Large intestine (tissue), 3 donors: ENCODE results near the gene NTRK3. TPM values are rescaled to one million over a fixed set of nuclear protein-coding genes. Genes with fewer than 3 reads are reported as not detected.
"Not testable (repeated sequence)": the region's sequence is repeated elsewhere in the genome, so short reads cannot be mapped to it uniquely, and the experiment has no call there.

ENCODE experiments used
- DNase-seq, 2 donors: peaks; one replicate each; pipeline versions ENCODE4 v3.0.0 to v3.0.0-alpha.2; 2013
- H3K27ac ChIP-seq: one replicate; pipeline ENCODE4 v1.5.1; 2013; ENCODE audit warnings: low read length
- H3K27me3 ChIP-seq: 2 replicates; pipeline ENCODE4 v1.6.1; 2013; ENCODE audit warnings: low read length; ENCODE audit not compliant: control insufficient read depth, insufficient read depth
- H3K36me3 ChIP-seq: 2 replicates; pipeline ENCODE4 v1.6.1; 2013; ENCODE audit warnings: low read length; ENCODE audit not compliant: control insufficient read depth, insufficient read depth
- H3K4me1 ChIP-seq: one replicate; pipeline ENCODE4 v1.6.1; 2013; ENCODE audit warnings: low read length; ENCODE audit not compliant: control insufficient read depth, insufficient read depth
- H3K4me3 ChIP-seq: one replicate; pipeline ENCODE4 v1.5.1; 2013; ENCODE audit warnings: low read length
- H3K9me3 ChIP-seq: one replicate; pipeline ENCODE4 v1.6.1; 2013; ENCODE audit warnings: mild to moderate bottlenecking, low read depth, low read length, moderate library complexity; ENCODE audit not compliant: control insufficient read depth
- WGBS: methylation state at CpG from one replicate; pipeline ENCODE4 v1.1.5; 2013; ENCODE audit warnings: low lambda C conversion rate; ENCODE audit not compliant: insufficient coverage; 5-methylcytosine and 5-hydroxymethylcytosine counted together
- polyA plus RNA-seq: library from polyadenylated mRNA; unstranded; fragments of 120-200 nt; gene quantifications from one replicate; pipeline ENCODE4 v1.2.1, GENCODE V29; 2013

The NTRK3 gene
- polyA plus RNA-seq, 1 donor: 3.1 TPM

DNA sequence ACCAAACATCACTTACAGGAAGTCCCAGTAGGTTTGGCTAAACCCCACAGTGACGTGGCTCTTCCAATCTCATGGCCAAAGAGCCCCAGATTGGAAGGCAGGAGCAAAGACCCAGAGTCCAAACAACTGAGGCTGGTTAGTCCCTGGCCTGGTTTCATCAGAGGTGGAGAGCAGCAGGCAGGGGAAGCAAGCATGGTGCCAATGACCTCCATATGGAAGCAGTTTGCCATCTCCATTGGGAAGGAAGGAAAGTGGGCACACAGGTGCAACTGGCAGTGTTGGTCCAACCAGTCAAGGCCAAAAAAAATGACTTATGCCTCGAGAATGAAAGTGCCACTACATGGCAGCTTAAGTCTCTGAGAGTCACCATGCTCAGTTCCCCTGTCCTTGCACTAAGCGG lies 175.9 kb downstream of the NTRK3 start:
- no peaks in the 10 kb centered on the region for H3K9me3 ChIP-seq
- H3K36me3 ChIP-seq: no peaks in the 10 kb centered on the region
- no peak overlapping the region for H3K27ac ChIP-seq
- WGBS: no CpG with 5 or more reads among the region's 3 CpGs
- no peak overlapping the region for H3K4me3 ChIP-seq
- no peak for DNase-seq
- H3K4me1 ChIP-seq: no peaks in the 10 kb centered on the region
- no peaks in the 10 kb centered on the region for H3K27me3 ChIP-seq

DNA sequence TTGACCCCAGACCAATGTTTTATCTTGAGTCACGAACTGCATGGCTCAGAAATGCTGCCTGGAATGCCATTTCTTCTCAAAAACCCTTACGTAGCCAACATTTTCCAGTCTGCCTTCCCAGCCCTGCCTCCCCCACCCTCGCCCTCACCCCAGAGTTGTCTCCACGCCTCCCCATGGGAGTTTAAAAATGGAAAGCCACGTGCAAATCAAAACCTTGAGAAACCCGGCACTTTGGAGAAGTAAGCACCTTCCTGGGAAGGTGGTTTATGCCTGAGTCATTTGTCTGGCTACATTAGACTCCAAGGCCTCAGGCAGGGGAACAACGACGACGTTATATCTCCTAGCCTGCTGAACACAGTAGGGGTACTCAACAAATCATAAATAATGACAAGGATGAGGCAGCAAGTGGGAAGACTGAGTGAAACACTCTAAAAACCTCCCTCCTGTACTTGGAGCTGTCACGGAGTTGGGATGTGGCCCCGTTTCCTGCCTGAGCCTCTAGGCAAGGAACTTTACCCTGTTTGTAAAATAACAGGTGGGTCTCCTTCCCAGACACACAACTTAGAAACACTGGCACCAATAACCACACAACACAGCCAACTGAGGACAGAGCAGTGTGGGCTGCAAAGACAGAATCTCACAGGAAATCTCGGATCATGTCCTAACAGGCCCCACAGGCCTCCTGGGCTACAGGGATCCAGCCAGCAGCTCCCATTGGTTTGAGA lies 179.1 kb downstream of the NTRK3 start:
- no peaks in the 10 kb centered on the region for H3K27me3 ChIP-seq
- no peaks in the 10 kb centered on the region for H3K36me3 ChIP-seq
- no peak overlapping the region for H3K4me3 ChIP-seq
- H3K4me1 ChIP-seq: no peaks in the 10 kb centered on the region
- 67% methylated on average over 1 of the region's 12 CpGs for WGBS
- DNase-seq: no peak
- H3K27ac ChIP-seq: no peak overlapping the region
- H3K9me3 ChIP-seq: no peaks in the 10 kb centered on the region

DNA sequence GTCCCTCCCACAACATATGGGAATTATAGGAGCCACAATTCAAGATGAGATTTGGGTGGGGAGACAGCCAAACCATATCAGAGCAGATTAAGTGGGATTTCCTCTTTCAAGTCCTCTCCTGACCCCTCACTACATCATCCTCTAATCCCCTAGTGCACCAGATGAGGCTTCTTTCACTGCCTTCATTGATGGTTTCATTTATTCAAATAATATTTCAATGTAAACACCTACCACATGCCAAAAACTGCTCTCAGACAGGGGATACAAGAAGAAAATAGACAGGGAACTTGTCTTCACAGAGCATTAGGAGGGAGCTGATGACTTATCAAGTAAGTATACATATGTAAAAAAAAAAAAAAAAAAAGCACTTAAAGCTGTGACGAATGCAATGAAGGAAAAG lies 180.2 kb downstream of the NTRK3 start:
- H3K27ac ChIP-seq: no peak overlapping the region
- no CpG with 5 or more reads among the region's 1 CpG for WGBS
- no peaks in the 10 kb centered on the region for H3K9me3 ChIP-seq

GRCh38 chr15:88075102-88075501 lies 181.4 kb downstream of the NTRK3 start:
- Histone ChIP-seq H3K4me1 (no peaks in the 10 kb centered on the region), H3K27me3 (no peaks in the 10 kb centered on the region), H3K36me3 (no peaks in the 10 kb centered on the region), H3K27ac (no peak overlapping the region), H3K4me3 (no peak overlapping the region), H3K9me3 (no peaks in the 10 kb centered on the region)
- WGBS: 100% methylated on average over 2 of the region's 6 CpGs
- no peak for DNase-seq

More for the DNA sequence above, 180.2 kb downstream of the NTRK3 start:
- H3K4me3 ChIP-seq: no peak overlapping the region
- DNase-seq: no peak
- H3K4me1 ChIP-seq: no peaks in the 10 kb centered on the region
- H3K36me3 ChIP-seq: no peaks in the 10 kb centered on the region
- no peaks in the 10 kb centered on the region for H3K27me3 ChIP-seq

- Histone ChIP-seq H3K9me3 (no peaks in the 10 kb centered on the region), H3K4me1 (no peaks in the 10 kb centered on the region), H3K27ac (no peak overlapping the region), H3K4me3 (no peak overlapping the region), H3K27me3 (no peaks in the 10 kb centered on the region), H3K36me3 (no peaks in the 10 kb centered on the region)
- DNase-seq: no peak
- WGBS: 100% methylated on average over 1 of the region's 5 CpGs
Measured at GRCh38 chr15:88074386-88074785, 182.2 kb downstream of the NTRK3 start.

DNA sequence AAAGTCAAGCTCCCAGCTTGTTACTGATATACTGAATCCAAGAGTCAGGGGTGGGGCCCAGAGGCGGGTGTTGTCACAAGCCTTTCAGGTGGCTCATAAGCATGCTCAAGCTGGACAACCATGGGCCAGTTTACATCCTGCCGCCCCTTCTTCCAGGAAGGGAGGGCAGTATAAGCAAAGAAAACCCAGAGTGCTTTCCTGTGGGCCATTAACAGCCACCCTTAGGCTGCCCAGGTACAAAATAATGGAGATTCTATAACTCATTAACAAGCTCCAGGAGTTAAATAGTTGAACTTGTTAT lies 183.2 kb downstream of the NTRK3 start:
- no peaks in the 10 kb centered on the region for H3K9me3 ChIP-seq
- no peaks in the 10 kb centered on the region for H3K4me1 ChIP-seq
- no peak overlapping the region for H3K4me3 ChIP-seq
- no CpG with 5 or more reads among the region's 2 CpGs for WGBS
- H3K36me3 ChIP-seq: no peaks in the 10 kb centered on the region
- H3K27me3 ChIP-seq: no peaks in the 10 kb centered on the region
- H3K27ac ChIP-seq: no peak overlapping the region
- peak in 1 of 2 donors; percentile 6 for DNase-seq

- H3K27ac ChIP-seq: no peak overlapping the region
- no CpG with 5 or more reads among the region's 6 CpGs for WGBS
- no peaks in the 10 kb centered on the region for H3K9me3 ChIP-seq
Measured at GRCh38 chr15:88072598-88073390, 183.7 kb downstream of the NTRK3 start.

GRCh38 chr15:88072133-88072532 lies 184.4 kb downstream of the NTRK3 start:
- H3K9me3 ChIP-seq, H3K27me3 ChIP-seq, H3K27ac ChIP-seq, H3K4me3 ChIP-seq, H3K4me1 ChIP-seq, DNase-seq, H3K36me3 ChIP-seq: not testable (repeated sequence)
- 100% methylated on average over 2 of the region's 9 CpGs for WGBS

More at GRCh38 chr15:88072598-88073390, 183.7 kb downstream of the NTRK3 start:
- no peak for DNase-seq
- H3K36me3 ChIP-seq: no peaks in the 10 kb centered on the region
- no peaks in the 10 kb centered on the region for H3K27me3 ChIP-seq
- no peak overlapping the region for H3K4me3 ChIP-seq
- no peaks in the 10 kb centered on the region for H3K4me1 ChIP-seq

GRCh38 chr15:88071141-88071540 lies 185.4 kb downstream of the NTRK3 start:
- no peak overlapping the region for H3K27ac ChIP-seq
- H3K4me1 ChIP-seq: no peaks in the 10 kb centered on the region
- no peak for DNase-seq
- H3K4me3 ChIP-seq: no peak overlapping the region
- WGBS: no CpG with 5 or more reads among the region's 6 CpGs
- H3K9me3 ChIP-seq: no peaks in the 10 kb centered on the region
- H3K27me3 ChIP-seq: no peaks in the 10 kb centered on the region
- no peaks in the 10 kb centered on the region for H3K36me3 ChIP-seq

- H3K9me3 ChIP-seq: no peaks in the 10 kb centered on the region
- DNase-seq: no peak
- H3K4me3 ChIP-seq: no peak overlapping the region
- WGBS: no CpG with 5 or more reads among the region's 6 CpGs
- H3K27ac ChIP-seq: no peak overlapping the region
- H3K36me3 ChIP-seq: no peaks in the 10 kb centered on the region
- H3K4me1 ChIP-seq: no peaks in the 10 kb centered on the region
- no peaks in the 10 kb centered on the region for H3K27me3 ChIP-seq
Measured at GRCh38 chr15:88069561-88069960, 187.0 kb downstream of the NTRK3 start.

DNA sequence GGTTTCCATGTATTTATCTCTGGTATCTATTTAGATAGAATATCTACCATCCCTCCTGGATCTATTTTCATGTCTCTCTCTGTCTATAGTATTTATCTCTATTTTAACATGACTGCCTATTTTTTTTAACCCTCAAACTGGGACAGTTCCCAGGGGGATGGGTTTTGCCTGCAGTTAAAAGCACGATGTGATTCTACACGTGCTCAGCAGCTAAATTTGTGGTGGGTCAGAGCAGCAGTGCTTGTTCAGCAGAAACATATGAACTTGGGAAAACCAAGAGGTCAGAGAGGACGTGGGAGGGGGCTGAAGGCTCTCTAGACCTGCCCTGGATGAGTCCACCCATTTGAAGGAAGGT lies 189.2 kb downstream of the NTRK3 start:
- WGBS: 80% methylated on average over 1 of the region's 3 CpGs
- H3K4me1 ChIP-seq: no peaks in the 10 kb centered on the region
- no peaks in the 10 kb centered on the region for H3K9me3 ChIP-seq
- H3K4me3 ChIP-seq: no peak overlapping the region
- no peak for DNase-seq
- H3K27me3 ChIP-seq: no peaks in the 10 kb centered on the region
- H3K27ac ChIP-seq: no peak overlapping the region
- H3K36me3 ChIP-seq: no peaks in the 10 kb centered on the region
